ENCODE measurements around the gene KIAA1586.
"Not testable (repeated sequence)": the region's sequence is repeated elsewhere in the genome, so short reads cannot be mapped to it uniquely, and the experiment has no call there.

DNA sequence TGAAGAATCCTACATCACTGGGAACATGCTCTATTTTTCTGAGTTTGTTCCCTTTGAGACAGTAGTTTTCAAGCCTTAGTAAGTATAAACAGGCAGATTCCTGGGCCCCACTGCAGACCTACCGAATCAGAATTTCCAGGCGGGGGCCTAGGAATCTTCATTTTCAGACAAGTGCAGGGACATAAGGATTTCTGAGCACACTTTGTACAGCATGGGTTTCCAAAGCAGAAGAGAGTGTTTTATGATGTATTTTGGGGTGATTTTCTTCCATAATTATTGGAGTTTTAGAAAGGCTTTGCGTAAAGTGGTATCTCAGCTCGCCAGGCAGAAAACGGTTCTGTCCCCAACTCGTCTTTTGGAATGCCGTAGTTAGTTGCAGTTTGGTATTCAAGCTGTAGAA lies 44.9 kb downstream of the KIAA1586 start:
- not testable (repeated sequence) for TF ChIP-seq ZNF790 (CRISPR knock-in tag; IDR thresholded peaks at IDR 0.05; ENCODE audit: borderline replicate concordance); CBX5 (CRISPR knock-in tag; IDR thresholded peaks at IDR 0.05; ENCODE audit: borderline replicate concordance); NAIF1 (CRISPR knock-in tag; IDR thresholded peaks at IDR 0.05; ENCODE audit: borderline replicate concordance); IRF2 (CRISPR knock-in tag; IDR thresholded peaks at IDR 0.05); SMAD3 (CRISPR knock-in tag; IDR thresholded peaks at IDR 0.05); SNAPC2 (CRISPR knock-in tag; IDR thresholded peaks at IDR 0.05); KDM5A (IDR thresholded peaks at IDR 0.05; ENCODE audit: borderline replicate concordance, low read length); HDAC1 (CRISPR knock-in tag; IDR thresholded peaks at IDR 0.05); EZH2 (conservative IDR thresholded peaks at IDR 0.05; ENCODE audit: low read depth, low read length)
- TF ChIP-seq, protein P1, sequence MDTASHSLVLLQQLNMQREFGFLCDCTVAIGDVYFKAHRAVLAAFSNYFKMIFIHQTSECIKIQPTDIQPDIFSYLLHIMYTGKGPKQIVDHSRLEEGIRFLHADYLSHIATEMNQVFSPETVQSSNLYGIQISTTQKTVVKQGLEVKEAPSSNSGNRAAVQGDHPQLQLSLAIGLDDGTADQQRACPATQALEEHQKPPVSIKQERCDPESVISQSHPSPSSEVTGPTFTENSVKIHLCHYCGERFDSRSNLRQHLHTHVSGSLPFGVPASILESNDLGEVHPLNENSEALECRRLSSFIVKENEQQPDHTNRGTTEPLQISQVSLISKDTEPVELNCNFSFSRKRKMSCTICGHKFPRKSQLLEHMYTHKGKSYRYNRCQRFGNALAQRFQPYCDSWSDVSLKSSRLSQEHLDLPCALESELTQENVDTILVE (CRISPR knock-in tag; IDR thresholded peaks at IDR 0.05): not testable (repeated sequence)
- TF ChIP-seq, protein P2, sequence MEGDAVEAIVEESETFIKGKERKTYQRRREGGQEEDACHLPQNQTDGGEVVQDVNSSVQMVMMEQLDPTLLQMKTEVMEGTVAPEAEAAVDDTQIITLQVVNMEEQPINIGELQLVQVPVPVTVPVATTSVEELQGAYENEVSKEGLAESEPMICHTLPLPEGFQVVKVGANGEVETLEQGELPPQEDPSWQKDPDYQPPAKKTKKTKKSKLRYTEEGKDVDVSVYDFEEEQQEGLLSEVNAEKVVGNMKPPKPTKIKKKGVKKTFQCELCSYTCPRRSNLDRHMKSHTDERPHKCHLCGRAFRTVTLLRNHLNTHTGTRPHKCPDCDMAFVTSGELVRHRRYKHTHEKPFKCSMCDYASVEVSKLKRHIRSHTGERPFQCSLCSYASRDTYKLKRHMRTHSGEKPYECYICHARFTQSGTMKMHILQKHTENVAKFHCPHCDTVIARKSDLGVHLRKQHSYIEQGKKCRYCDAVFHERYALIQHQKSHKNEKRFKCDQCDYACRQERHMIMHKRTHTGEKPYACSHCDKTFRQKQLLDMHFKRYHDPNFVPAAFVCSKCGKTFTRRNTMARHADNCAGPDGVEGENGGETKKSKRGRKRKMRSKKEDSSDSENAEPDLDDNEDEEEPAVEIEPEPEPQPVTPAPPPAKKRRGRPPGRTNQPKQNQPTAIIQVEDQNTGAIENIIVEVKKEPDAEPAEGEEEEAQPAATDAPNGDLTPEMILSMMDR (CRISPR knock-in tag; IDR thresholded peaks at IDR 0.05): not testable (repeated sequence)
- TF ChIP-seq, protein P3, sequence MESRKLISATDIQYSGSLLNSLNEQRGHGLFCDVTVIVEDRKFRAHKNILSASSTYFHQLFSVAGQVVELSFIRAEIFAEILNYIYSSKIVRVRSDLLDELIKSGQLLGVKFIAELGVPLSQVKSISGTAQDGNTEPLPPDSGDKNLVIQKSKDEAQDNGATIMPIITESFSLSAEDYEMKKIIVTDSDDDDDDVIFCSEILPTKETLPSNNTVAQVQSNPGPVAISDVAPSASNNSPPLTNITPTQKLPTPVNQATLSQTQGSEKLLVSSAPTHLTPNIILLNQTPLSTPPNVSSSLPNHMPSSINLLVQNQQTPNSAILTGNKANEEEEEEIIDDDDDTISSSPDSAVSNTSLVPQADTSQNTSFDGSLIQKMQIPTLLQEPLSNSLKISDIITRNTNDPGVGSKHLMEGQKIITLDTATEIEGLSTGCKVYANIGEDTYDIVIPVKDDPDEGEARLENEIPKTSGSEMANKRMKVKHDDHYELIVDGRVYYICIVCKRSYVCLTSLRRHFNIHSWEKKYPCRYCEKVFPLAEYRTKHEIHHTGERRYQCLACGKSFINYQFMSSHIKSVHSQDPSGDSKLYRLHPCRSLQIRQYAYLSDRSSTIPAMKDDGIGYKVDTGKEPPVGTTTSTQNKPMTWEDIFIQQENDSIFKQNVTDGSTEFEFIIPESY (CRISPR knock-in tag; IDR thresholded peaks at IDR 0.05): not testable (repeated sequence)
- TF ChIP-seq, protein P4, sequence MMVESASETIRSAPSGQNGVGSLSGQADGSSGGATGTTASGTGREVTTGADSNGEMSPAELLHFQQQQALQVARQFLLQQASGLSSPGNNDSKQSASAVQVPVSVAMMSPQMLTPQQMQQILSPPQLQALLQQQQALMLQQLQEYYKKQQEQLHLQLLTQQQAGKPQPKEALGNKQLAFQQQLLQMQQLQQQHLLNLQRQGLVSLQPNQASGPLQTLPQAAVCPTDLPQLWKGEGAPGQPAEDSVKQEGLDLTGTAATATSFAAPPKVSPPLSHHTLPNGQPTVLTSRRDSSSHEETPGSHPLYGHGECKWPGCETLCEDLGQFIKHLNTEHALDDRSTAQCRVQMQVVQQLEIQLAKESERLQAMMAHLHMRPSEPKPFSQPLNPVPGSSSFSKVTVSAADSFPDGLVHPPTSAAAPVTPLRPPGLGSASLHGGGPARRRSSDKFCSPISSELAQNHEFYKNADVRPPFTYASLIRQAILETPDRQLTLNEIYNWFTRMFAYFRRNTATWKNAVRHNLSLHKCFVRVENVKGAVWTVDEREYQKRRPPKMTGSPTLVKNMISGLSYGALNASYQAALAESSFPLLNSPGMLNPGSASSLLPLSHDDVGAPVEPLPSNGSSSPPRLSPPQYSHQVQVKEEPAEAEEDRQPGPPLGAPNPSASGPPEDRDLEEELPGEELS (CRISPR knock-in tag; IDR thresholded peaks at IDR 0.05): not testable (repeated sequence)
